GM21723 (cell line): ENCODE results near the gene PDZD4.

ENCODE experiments used
- ATAC-seq: cut with Tn5 transposase; IDR thresholded peaks from one replicate; pipeline ENCODE4 v1.9.1; 2021; ENCODE audit warnings: mild to moderate bottlenecking, moderate library complexity; ENCODE audit not compliant: unreplicated experiment

The PDZD4 gene, protein sequence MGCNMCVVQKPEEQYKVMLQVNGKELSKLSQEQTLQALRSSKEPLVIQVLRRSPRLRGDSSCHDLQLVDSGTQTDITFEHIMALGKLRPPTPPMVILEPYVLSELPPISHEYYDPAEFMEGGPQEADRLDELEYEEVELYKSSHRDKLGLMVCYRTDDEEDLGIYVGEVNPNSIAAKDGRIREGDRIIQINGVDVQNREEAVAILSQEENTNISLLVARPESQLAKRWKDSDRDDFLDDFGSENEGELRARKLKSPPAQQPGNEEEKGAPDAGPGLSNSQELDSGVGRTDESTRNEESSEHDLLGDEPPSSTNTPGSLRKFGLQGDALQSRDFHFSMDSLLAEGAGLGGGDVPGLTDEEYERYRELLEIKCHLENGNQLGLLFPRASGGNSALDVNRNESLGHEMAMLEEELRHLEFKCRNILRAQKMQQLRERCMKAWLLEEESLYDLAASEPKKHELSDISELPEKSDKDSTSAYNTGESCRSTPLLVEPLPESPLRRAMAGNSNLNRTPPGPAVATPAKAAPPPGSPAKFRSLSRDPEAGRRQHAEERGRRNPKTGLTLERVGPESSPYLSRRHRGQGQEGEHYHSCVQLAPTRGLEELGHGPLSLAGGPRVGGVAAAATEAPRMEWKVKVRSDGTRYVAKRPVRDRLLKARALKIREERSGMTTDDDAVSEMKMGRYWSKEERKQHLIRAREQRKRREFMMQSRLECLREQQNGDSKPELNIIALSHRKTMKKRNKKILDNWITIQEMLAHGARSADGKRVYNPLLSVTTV

DNA sequence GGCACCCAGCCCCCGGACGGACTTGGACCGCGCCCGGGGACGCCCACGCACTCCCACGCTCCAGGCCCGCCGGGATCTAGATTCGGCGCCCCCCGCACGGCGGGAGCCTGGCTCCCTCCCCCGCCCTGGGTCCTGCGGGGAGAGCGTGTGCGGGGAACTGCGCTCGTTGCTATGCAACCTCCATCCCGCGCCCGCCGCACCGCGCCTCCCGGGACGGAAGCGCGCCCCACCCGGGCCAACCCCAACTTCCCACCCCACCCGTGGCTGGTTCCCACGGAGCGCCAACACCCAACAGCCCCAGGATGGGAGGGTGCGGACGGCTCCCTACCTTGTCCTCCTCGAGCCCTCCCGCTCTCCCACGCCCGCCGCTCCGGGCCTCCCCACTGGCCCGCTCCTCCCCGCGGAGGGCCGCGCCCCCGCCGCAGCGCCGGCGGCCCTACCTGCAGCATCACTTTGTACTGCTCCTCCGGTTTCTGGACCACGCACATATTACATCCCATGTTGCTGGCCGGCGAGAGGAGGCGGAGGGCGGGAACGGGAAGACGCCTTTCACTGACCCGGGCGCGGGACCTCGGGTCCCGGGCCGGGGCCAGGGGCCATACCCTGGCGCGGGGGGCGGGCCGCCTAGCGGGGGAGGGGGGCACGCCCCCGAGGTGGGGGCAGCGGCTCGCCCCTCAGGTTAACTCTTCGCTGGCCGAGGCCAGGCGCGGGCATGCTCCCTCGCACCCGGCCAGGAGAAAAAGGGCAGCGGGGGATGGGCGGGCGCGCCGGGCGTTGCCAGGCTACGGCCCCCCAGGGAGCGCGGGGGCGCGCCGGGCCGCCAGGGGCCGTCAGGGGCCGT is at the start of gene PDZD4:
Gene PDZD4 (minus strand): TSS at position 746 of the 841 bp plus-strand sequence. CDS start 246 bp downstream, at position 500.
- ATAC-seq, result no peak

DNA sequence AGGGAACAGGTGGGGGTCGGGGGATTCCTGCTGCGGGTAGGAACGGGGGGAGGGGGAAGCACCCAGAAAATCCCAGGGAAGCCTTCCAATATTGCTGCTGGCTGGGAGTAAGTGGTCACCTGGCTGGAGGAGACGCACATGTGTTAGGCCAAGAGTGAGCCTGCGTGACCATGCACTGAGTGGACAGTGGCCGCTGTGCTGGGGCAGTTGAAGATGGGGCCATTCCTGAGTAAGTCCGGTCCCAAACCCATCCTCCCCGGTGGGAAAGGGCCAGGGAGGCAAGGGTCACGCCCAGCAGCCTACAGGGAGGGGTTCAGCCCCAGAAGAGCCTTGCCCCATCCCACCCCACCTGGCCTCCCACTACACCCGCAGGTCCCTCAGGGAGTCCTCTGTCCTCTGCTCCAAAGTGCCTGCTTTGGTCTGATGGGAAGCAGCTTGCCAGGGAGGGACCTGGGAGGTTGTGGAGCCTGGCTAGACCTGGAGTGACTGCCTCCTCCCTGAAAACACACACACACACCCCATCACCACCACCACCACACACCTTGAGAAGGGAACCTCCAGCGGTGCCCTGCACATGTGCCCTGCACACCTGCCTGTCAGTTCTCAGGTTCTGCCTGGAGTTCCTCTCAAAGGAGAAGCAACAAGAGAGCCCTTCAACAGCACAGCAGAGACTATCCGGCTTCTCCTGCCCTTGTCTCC is 49.5 kb upstream of the PDZD4 start:
- ATAC-seq, result no peak

DNA sequence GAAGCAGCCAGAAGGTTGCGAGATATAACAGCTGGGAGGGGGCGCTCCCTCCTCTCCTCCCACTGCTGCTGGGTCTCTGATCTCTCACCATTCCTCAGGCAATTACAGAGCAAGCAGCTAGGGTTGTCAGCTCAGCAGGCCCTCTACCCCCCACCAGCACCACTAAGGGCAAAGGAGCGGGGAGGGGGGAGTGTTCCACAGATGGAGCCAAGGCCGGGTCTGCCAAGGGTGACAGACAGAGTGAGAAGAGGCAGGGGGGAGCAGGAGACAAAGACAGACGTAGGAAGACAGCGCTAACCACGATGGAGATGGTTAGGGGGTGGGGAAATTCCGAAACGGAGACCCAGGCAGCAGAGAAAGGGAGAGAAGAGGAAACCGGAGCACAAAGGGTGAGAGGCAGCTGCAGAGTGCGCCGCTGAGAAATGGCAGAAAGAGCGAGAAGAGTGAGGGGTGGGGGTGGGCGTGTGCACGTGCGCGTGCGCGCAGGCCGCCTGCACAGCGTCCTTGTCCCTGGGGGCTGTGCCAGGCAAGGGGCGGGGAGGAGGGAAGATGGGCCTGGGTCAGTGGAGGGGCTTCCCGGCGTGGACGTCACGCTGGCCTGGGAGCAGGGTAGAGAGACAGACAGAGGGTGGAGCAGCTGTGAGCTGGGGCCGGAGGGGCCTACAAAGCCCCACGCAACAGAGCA is 48.8 kb upstream of the PDZD4 start:
- no peak for ATAC-seq

DNA sequence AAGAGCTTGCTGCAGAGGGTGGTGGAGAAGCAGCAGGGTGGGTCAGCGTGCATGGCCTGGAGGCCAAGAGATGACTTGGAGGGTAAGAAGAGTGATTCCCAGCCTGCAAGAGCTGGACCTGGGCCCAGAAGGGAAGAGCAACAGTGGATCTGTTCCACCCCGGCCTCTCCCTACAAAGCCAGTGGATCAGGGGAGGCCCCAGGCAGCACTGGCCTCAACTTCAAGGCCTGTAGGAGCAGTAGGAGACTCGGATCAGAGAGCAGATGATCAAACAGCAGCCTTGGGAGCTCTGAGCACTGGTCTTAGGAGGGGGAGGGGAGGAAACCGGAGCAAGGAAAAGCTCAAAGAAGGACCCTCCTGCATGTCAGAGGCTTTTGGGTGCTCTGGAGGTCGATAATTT is 48.0 kb upstream of the PDZD4 start:
- ATAC-seq, result no peak

DNA sequence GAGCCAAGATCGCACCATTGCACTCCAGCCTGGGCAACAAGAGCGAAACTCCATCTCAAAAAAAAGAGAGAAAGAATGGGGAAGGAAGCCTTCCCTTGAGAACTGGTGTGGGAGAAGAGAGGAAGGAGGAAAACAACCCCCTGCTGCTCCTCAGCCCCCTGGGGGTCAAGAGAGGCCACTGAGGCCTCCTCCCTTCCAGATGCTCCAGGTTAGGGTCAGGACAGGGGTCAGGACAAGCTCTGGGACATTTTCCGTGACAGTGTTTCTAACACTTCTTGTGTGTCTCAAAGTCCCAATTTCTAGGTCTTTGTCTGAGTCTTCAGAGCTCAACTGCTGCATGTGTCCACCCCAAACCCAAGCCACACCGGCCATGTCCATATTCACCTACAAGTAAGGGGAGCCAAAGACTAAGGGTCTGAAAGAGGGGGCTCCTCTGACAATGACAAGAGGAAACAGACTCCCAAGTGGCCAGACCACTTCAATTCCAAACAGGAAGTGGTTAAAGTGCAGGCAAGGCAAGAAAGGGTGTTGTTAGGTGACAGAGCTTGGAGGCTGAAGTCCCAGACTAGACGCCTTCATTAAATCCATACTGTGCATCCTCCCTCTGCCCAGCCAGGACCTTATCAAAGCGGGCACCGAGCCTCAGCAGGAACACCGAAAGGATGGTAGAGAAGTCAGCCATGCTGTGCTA is 47.4 kb upstream of the PDZD4 start:
- no peak for ATAC-seq

DNA sequence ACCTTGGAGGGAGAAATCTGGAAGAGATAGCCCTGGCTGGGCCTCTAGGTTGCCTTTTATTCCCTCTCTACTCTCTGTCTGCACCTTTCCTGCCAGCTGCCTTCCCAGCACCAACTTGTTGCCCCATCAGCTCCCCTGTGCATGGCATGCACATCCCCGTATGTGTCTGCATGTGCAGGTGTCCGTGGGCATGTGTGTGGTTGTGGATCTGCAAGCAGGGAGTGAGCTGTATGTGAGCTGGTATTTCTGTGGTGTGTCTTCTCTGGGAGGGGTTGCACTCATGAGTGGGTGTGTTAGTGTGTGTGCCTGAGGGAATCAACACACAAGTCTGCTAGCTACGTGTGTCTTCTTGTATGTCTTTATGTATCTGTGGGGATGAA is 45.8 kb upstream of the PDZD4 start:
- no peak for ATAC-seq

DNA sequence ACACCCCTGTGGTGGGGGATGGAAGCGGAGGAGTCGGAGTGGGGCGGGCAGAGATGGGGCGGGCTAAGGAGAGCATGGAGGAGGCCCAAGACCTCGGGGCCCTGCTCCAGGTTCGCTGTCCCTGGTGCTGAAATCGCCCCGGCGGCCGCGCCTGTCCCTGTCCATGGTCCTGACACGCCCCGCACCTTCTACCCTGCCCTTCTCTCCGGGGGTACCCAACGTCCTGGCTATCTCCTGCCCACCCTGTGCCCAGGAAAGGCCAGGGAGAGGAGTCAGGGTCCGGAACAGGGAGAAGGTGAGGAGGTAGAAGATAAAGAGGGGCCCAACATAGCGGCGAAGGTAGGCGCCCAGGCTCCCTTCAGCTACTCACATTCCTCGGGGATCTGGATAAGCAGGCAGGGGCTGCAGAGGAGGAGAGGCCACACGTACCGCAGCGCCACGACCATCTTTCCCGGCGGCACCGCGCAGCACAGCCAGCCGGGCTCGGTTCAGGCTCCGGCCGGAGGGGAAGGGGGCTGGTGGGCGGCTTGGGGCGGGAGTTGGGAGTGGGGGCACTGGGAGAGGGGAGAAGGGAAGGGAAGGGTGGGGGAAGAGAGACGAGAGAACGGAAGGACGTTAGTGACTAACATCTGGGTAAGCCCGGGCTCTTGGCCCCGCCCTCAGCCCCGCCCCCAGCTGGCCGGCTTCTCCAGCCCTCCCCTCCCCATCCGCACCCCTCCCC is 45.2 kb upstream of the PDZD4 start:
- ATAC-seq, result no peak

DNA sequence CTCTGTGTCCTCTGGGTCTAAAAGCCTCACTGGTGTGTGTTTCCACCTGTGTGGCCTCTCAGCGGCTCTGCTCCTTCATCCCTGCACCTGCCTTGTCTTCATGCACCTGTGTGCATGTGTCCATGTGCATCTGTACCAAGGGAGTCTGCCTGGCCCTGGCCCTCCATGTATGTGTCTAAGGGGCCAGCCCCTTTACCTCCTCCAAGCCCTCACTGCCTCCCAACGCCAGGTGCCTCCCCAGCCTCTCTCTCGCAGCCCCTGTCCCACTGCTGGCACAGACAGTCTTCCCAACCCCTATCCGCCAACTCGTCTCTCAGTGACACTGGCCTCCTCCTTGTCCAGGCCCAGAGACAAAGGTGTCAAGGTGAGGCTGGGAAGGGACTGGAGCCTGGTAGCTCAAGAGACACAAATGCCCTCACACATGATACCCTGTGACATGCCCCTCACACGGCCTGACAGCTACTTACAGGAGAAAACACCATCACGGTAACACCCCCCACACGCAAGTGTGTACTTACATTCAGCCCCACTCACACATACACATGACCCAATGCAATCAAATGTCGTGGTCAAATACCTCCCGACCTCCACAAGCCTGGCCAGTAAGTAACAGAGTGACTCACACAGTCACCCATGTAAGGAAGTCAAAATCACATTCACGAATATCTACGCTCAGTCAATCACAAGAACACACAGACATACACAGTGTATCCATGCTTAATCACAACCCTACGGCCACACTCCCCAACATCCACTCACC is 44.2 kb upstream of the PDZD4 start:
- no peak for ATAC-seq

DNA sequence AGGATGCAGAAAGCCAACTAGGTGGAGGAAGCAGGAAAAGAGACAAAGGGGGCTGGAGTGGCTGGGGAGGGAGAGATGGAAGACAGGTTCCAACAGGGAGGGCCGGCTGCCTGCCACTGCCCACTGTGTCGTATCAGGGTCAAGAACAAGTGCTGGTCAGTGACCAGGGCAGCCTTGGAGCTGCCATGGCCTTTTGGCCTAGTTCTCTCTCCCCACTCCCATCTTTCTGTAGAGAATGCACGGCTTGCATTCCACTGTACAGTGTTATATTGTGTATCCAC is 43.7 kb upstream of the PDZD4 start:
- no peak for ATAC-seq

DNA sequence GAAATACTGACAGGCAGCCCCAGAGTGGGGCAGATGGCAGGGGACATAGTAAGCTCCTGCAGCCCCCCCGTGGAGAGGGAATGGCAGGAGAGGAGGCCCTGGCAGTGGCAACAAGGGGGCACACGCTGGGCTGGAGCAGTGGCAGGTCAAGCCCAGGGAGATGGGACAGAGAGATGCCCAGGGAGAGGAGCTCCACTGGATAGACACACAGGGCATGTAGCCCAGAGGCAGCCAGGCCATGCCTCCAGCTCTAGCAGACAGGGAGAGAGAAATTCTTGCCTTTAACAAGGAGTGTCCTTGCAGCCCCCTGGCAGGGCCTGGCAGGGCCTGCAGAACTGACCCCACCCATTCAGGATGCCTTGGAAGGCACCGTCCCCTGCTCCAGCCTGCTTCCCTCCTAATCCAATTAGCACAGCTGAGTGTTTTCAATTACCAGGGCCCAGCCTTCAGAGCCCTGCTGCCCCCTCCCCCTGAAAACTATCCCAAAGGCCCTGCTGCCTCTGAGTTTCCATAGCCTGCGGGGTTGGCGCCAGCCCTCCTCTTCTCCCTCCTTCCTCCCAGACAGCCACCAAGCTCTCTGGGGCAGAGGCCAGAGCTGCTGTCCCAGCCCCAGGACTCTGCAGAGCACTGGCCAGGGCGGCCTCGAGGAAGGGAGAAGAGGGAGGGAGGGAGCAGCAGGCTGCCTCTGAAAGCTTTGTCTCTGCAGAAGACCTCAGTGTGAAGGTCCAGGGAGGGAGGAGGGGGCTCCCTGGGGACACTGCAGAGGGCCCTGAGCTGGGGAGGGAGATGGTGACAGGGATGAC is 43.1 kb upstream of the PDZD4 start:
- no peak for ATAC-seq

DNA sequence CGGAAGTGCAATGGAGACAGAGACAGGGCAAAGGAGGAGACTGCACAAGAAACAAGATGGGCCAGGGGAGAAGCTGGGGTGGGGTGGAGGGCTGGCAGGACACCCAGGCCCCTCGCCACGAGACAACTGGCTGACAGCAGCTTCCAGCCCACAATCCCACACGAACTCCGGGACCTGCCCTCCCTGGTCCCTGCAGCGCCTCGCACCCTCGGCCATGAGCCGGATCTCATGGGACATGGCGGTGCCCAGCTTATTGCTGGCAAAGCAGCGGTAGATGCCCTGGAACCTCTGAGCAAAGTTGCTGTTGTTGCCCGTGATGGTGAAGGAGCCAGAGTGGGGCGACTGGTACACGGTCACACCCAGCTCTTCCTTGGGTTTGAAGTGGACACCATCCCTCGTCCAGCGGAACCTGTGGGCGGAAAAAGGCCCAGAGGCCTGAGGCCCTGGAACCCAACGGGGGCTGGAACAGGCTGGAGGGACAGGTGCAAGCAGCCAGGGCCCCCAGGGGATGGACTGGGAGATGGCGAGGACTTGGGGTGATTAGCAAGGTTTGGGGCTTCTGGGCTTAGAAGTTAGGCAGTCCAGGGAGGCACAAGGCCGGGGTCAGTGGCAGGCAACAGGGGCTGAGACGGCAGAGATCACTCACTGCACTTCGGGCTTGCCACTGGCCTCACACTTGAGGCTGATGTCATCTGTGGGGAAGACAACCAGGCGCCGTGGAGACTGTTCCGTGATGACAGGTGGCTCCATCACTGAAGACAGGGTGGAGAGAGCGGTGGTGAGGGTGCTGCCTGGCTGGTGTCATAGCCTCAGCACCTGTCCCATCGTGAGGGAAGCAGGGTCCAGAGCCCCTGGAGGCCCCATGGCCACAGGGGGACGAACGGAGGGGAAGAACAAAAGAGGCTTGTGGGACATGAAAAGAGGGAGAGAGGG is 41.9 kb upstream of the PDZD4 start:
- ATAC-seq, result no peak

DNA sequence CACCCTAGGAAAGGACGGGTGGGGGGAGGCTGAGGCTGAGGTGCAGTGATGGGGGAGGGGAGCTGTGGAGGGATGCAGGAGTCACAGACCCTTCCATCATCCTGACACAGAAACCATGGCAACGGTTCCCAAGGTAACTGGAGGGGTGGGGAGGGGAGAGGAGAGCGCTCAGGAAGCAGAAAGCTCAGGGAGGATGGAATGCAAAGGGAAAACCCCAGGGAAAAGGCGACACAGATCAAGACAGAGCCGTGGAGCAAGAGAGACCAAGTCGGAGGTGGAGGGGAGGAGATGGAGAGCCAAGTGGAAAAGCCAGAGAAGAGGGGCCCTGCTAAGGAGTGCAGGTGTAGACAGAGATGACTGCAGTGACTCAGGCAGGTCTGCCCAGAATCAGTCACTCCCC is 41.1 kb upstream of the PDZD4 start:
- ATAC-seq, result no peak

DNA sequence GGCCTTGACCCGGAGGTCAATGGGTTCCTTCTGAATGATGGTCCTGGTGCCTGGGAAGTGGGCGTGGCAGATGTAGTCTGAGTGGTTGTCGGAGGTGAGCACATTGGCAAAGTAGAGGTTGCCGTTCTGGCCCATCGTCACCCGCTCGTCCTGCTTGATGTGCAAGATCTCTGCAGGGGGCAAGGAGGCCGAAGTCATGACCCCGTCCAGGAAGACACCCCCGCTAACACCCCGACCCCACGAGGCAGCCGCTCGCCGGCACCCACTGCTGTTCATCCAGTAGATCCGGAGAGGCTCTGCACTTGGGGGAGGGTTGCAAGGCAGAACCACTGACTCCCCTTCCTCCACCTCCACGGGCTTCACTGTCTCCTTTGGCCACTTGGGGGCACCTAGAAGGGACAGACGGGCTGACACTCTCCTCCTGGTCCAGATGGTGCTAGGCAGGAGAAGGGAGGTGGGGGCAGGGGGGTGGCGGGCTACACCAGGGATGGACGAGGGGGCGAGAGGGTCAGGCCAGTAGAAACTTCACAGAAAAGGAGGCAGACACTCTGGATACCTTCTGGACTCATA is 40.5 kb upstream of the PDZD4 start:
- ATAC-seq, result no peak

DNA sequence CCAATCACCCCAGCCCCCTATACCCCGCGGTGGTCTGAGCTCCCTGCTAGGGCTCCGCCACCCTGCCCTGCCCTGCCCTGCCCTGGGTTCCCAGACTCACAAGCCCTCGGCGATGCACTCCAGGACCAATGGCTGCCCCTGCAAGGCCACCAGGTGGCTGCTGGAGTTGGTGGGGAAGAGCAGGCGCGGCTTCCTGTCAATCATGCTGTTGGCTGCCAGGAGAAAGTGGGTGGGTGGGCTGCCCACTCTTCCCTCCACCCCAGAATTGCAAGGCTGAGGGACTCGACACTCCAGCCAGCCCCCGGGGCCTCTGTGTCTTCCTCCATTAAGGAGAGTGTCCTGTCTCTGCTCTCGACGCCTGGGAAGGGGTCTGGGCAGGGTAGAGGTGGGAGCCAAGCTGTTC is 39.9 kb upstream of the PDZD4 start:
- no peak for ATAC-seq

DNA sequence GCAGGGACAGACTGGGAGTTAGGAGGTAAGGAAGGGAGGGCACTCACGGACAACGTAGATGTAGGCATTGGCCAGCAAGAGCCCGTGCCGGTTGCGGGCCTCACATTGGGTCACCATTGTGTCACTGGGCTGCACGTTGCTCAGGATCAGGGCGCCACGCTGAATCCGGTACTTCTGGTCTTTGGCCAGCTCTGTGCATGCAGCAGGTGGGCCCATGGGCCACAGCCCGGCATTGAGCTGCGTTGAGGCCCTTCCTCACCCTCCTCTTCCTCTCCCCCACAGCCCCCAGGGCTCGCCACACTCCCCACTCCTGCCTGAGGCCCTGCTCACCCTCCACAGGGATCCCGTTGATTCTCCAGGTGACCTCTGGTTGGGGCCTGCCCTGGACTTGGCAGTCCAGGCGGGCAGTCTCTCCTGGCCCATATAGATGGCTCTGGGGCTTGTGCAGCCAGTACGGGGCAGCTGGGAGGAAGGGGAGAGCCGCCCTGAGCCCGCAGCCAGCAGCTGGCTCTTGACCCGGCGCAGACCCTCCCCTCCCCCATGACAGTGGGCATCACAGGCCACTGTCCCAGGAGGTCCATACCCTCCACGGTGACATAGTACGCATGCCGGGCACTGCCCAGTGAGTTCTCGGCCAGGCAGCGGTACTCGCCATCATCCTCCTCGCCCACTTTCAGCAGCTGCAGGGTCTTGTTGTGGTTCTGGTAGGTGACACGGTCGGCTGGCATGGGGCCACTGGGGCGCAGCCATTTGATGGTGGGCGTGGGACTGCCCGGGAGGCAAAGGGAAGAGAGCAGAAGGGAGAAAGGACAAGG is 39.3 kb upstream of the PDZD4 start:
- ATAC-seq, result no peak
